Left lung (tissue), 10 donors: ENCODE data around the gene TM4SF1. TPM values are rescaled to one million over a fixed set of nuclear protein-coding genes. Genes with fewer than 3 reads are reported as not detected.

Experiments used
- ATAC-seq: fragments of 200-7000 bp; cut with Tn5 transposase; one replicate; pipeline ENCODE4 v1.9.1; 2020; ENCODE audit warnings: moderate library complexity
- DNase-seq, 4 donors: peaks; one replicate each; pipeline ENCODE4 v3.0.0-alpha.2; 2013 to 2020
- H3K27ac ChIP-seq, 2 donors: fragments of 200-600 bp; sonication (generic) in 1 of 2; one replicate each; pipeline versions ENCODE4 v1.5.0 to v1.8.0; 2020 to 2021
- H3K27me3 ChIP-seq, 2 donors: fragments of 200-600 bp; sonication (generic) in 1 of 2; one replicate each; pipeline versions ENCODE4 v1.5.0 to v1.8.0; 2020 to 2021
- H3K36me3 ChIP-seq, 2 donors: fragments of 200-600 bp; sonication (generic) in 1 of 2; one replicate each; pipeline versions ENCODE4 v1.5.0 to v1.8.0; 2020 to 2021
- H3K4me1 ChIP-seq, 2 donors: fragments of 200-600 bp; one replicate each; pipeline ENCODE4 v1.8.0; 2021
- H3K4me3 ChIP-seq, 2 donors: fragments of 200-600 bp; sonication (generic) in 1 of 2; one replicate each; pipeline versions ENCODE4 v1.5.0 to v1.8.0; 2020 to 2021; ENCODE audit warnings: mild to moderate bottlenecking in 1 of 2
- H3K9me3 ChIP-seq, 2 donors: fragments of 200-600 bp; sonication (generic) in 1 of 2; one replicate each; pipeline versions ENCODE4 v1.5.0 to v1.8.0; 2020 to 2021
- CTCF ChIP-seq, 2 donors: fragments of 200-600 bp; sonication (generic) in 1 of 2; IDR thresholded peaks; one replicate each; pipeline versions ENCODE4 v1.5.0 to v1.8.0; 2021; ENCODE audit warnings: antibody characterized with exemption in 2 of 2
- intact Hi-C, 2 donors: fragments of 100-400 bp; cut with DNase I; formaldehyde crosslinking; loops; one replicate each; pipeline versions ENCODE4 v1.11.2 to v1.14.2; 2022
- polyA plus RNA-seq, 6 donors: library from polyadenylated mRNA; unstranded; fragments of 120-200 nt; gene quantifications; one replicate each; pipeline ENCODE4 v1.2.1, GENCODE V29; 2013; ENCODE audit not compliant: insufficient read length in 6 of 6
- total RNA-seq, 2 donors: library from RNA; stranded (reverse); fragmentation: NEBNext Ultra II Directional; extraction: Animal tissue kit (Norgen Biotek cat#: 25700); gene quantifications; one replicate each; pipeline ENCODE4 v1.2.1, GENCODE V29; 2021
- donor health status: DM: no; HTN: yes; CAD: no.
- donor health status: DM: no; HTN: no; CAD: no.

Gene TM4SF1
- total and polyA plus RNA-seq, 8 donors, result 74.1 to 283 (median 109) TPM

DNA sequence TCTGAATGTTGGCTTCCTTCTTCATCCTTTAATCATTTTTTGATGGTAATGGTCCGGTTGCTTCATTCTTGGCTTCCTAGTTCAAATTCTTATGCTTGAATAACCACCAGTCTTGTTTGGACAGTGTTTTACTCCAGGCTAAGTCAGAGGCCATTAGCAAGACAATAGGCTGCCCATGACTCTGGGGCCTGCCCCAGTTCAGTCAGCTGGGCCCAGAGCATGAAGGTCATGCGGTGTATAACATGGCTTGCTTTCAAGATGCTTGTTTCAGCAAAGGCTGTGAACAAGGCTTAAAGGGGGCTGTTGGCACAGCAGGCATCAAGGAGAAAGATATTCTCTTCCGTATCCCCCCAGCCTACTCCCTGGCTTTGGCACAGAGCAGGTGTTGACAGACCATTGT lies 57.7 kb downstream of the TM4SF1 start:
- Histone ChIP-seq H3K27me3 (no peaks in the 10 kb centered on the region), H3K4me1 (peaks cover 0 to 4% of the 10 kb centered on the region in 2 donors), H3K36me3 (no peaks in the 10 kb centered on the region), H3K9me3 (no peaks in the 10 kb centered on the region), H3K4me3 (no peak overlapping the region), H3K27ac (no peak overlapping the region)
- no peak for DNase-seq
- intact Hi-C loops, result no loop called here
- no peak for ATAC-seq
- no peak for TF ChIP-seq CTCF (IDR thresholded peaks at IDR 0.05)

Other genes with a start within 250 kb of the TM4SF1 start
- gene HPS3, start 248.0 kb downstream of the TM4SF1 start, total RNA-seq, result 10 to 100 TPM; 26.2 to 28.7 TPM
- 10 to 100 TPM; 31.5 to 43.8 (median 36.0) TPM for gene HPS3, start 248.0 kb downstream of the TM4SF1 start, polyA plus RNA-seq
- gene CP, start 155.8 kb downstream of the TM4SF1 start, total RNA-seq, result 10 to 100 TPM in 1 of 2 donors, 1 to 10 TPM in 1; 5.8 to 15.4 TPM
- 10 to 100 TPM in 2 of 6 donors, 1 to 10 TPM in 4; 2.5 to 15.5 (median 6.7) TPM for gene CP, start 155.8 kb downstream of the TM4SF1 start, polyA plus RNA-seq
- gene TM4SF18, start 44.0 kb downstream of the TM4SF1 start, total RNA-seq, result 1 to 10 TPM; 8.5 to 8.8 TPM
- 10 to 100 TPM in 3 of 6 donors, 1 to 10 TPM in 3; 9.4 to 13.3 (median 10.2) TPM for gene TM4SF18, start 44.0 kb downstream of the TM4SF1 start, polyA plus RNA-seq
- 1 to 10 TPM; 1.3 to 2.0 TPM for gene TM4SF4, start 97.0 kb upstream of the TM4SF1 start, total RNA-seq
- under 1 TPM in 3 of 6 donors, not detected in 3; 0.13 to 0.21 (median 0.20) TPM for gene TM4SF4, start 97.0 kb upstream of the TM4SF1 start, polyA plus RNA-seq